GM23338 (cell line): ENCODE data around the gene PRKAA1.

Source experiments
- CREB1 ChIP-seq: fragments of 250-450 bp; sonication (Bioruptor Pico); IDR thresholded peaks from 2 replicates; pipeline ENCODE4 v1.5.0; 2020; ENCODE audit warnings: low read depth, mild to moderate bottlenecking, moderate library complexity
- CTCF ChIP-seq, 2 experiments: fragments of 200-600 bp in 1 of 2; sonication (generic) in 1 of 2; conservative IDR thresholded peaks; 2 replicates each; pipeline versions ENCODE4 v1.5.1 to v1.6.1; 2016 to 2017; ENCODE audit warnings: antibody characterized with exemption in 2 of 2, low read depth in 2 of 2, mild to moderate bottlenecking in 2 of 2, moderate library complexity in 1 of 2
- EZH2 ChIP-seq: fragments of 200-600 bp; sonication (generic); IDR thresholded peaks from one replicate; pipeline ENCODE4 v1.8.0; 2017; ENCODE audit warnings: antibody characterized with exemption, mild to moderate bottlenecking, low read depth; ENCODE audit not compliant: unreplicated experiment
- EZH2phosphoT487 ChIP-seq: fragments of 200-600 bp; sonication (generic); IDR thresholded peaks from one replicate; pipeline ENCODE4 v1.8.1; 2018; ENCODE audit warnings: antibody characterized with exemption; ENCODE audit not compliant: unreplicated experiment
- JUNB ChIP-seq: IDR thresholded peaks from one replicate; pipeline ENCODE4 v1.6.1; 2016; ENCODE audit warnings: antibody characterized with exemption; ENCODE audit not compliant: unreplicated experiment
- NANOG ChIP-seq: IDR thresholded peaks from 2 replicates; pipeline ENCODE4 v1.6.1; 2016; ENCODE audit warnings: antibody characterized with exemption, borderline replicate concordance
- POLR2AphosphoS5 ChIP-seq: IDR thresholded peaks from 2 replicates; pipeline ENCODE4 v1.6.1; 2016; ENCODE audit warnings: antibody characterized with exemption, low read depth
- REST ChIP-seq: IDR thresholded peaks from one replicate; pipeline ENCODE4 v1.6.1; 2018; ENCODE audit warnings: antibody characterized with exemption; ENCODE audit not compliant: unreplicated experiment
- STAT1 ChIP-seq: IDR thresholded peaks from one replicate; pipeline ENCODE4 v1.6.1; 2016; ENCODE audit warnings: antibody characterized with exemption; ENCODE audit not compliant: unreplicated experiment
- ZNF114 ChIP-seq: fragments of 250-450 bp; sonication (Bioruptor Pico); IDR thresholded peaks from 2 replicates; pipeline ENCODE4 v1.5.0; 2020; ENCODE audit warnings: mild to moderate bottlenecking, moderate library complexity
- ZNF331 ChIP-seq: fragments of 250-450 bp; sonication (Bioruptor Pico); IDR thresholded peaks from 2 replicates; pipeline ENCODE4 v1.5.0; 2020; ENCODE audit warnings: low read depth, mild to moderate bottlenecking, moderate library complexity
- ZNF462 ChIP-seq: fragments of 250-450 bp; sonication (Bioruptor Pico); IDR thresholded peaks from 2 replicates; pipeline ENCODE4 v1.5.0; 2020; ENCODE audit warnings: mild to moderate bottlenecking, moderate library complexity

GRCh38 chr5:40812125-40812524, 14.0 kb upstream of the PRKAA1 start:
- TF ChIP-seq CTCF (conservative IDR thresholded peaks at IDR 0.05; ENCODE audit: low read depth in 2 of 2), result no peak
- no peak for TF ChIP-seq POLR2AphosphoS5
- no peak for TF ChIP-seq EZH2
- TF ChIP-seq JUNB, result no peak
- TF ChIP-seq EZH2phosphoT487, result no peak
- no peak for TF ChIP-seq ZNF462 (CRISPR knock-in tag)
- TF ChIP-seq REST, result no peak
- TF ChIP-seq ZNF114 (CRISPR knock-in tag), result no peak
- TF ChIP-seq CREB1 (CRISPR knock-in tag), result no peak
- no peak for TF ChIP-seq ZNF331
- no peak for TF ChIP-seq STAT1
- no peak for TF ChIP-seq NANOG
